Stimulated activated effector memory CD8-positive, alpha-beta T cell treated with anti-CD3 and anti-CD28 coated beads, Interleukin-12 subunit alpha, Interleukin-12 subunit beta, amount 100 ng/mL, for 72 hours (primary cell): Measurements from ENCODE around the gene SMCR8.
"Not testable (repeated sequence)": the region's sequence is repeated elsewhere in the genome, so short reads cannot be mapped to it uniquely, and the experiment has no call there.

Experiments used
- ATAC-seq: fragments of 150-1000 bp; cut with Tn5 transposase; 2 replicates; pipeline ENCODE4 v1.10.0; 2021
- DNase-seq, 2 donors: peaks; one replicate each; pipeline ENCODE4 v3.0.0; 2021 to 2022; ENCODE audit warnings: low spot score in 2 of 2
- H3K27ac Mint-ChIP-seq: one replicate; pipeline ENCODE4 v1.8.0; 2022; ENCODE audit warnings: mild to moderate bottlenecking, mixed read lengths
- H3K36me3 Mint-ChIP-seq: one replicate; pipeline ENCODE4 v1.8.0; 2022; ENCODE audit warnings: mild to moderate bottlenecking, mixed read lengths
- H3K4me1 Mint-ChIP-seq: one replicate; pipeline ENCODE4 v1.8.0; 2022; ENCODE audit warnings: mixed read lengths
- H3K4me3 Mint-ChIP-seq: one replicate; pipeline ENCODE4 v1.8.0; 2022; ENCODE audit warnings: mild to moderate bottlenecking, mixed read lengths
- H3K9me3 Mint-ChIP-seq: one replicate; pipeline ENCODE4 v1.8.0; 2022; ENCODE audit warnings: mixed read lengths

The SMCR8 gene

GRCh38 chr17:18324140-18325050, 9.3 kb downstream of the SMCR8 start:
- ATAC-seq (no peak), DNase-seq (no peak)
- Mint-ChIP-seq H3K9me3 (no peaks in the 10 kb centered on the region), H3K27ac (peak overlapping the region; percentile 51), H3K4me1 (peaks cover 25% of the 10 kb centered on the region), H3K36me3 (peaks cover 88% of the 10 kb centered on the region), H3K4me3 (no peak overlapping the region)

- DNase-seq (no peak), ATAC-seq (peak; percentile 43)
- Mint-ChIP-seq H3K4me1 (peaks cover 8% of the 10 kb centered on the region), H3K4me3 (no peak overlapping the region), H3K9me3 (no peaks in the 10 kb centered on the region), H3K27ac (peak overlapping the region; percentile 36), H3K36me3 (peaks cover 82% of the 10 kb centered on the region)
These were observed 10.9 kb downstream of the SMCR8 start for GRCh38 chr17:18326039-18326438.

GRCh38 chr17:18326572-18326971, 11.5 kb downstream of the SMCR8 start:
- Mint-ChIP-seq H3K27ac (peak overlapping the region; percentile 36), H3K4me1 (peaks cover 12% of the 10 kb centered on the region), H3K9me3 (no peaks in the 10 kb centered on the region), H3K36me3 (peaks cover 81% of the 10 kb centered on the region), H3K4me3 (no peak overlapping the region)
- no peak for DNase-seq
- no peak for ATAC-seq

- Mint-ChIP-seq H3K36me3 (peaks cover 86% of the 10 kb centered on the region), H3K4me1 (peaks cover 17% of the 10 kb centered on the region), H3K4me3 (no peak overlapping the region), H3K27ac (no peak overlapping the region), H3K9me3 (no peaks in the 10 kb centered on the region)
- ATAC-seq (no peak), DNase-seq (no peak)
These were observed 12.0 kb downstream of the SMCR8 start for GRCh38 chr17:18327093-18327492.

- H3K27ac Mint-ChIP-seq: no peak overlapping the region
- H3K4me1 Mint-ChIP-seq: peaks cover 22% of the 10 kb centered on the region
- no peaks in the 10 kb centered on the region for H3K9me3 Mint-ChIP-seq
- H3K36me3 Mint-ChIP-seq: peaks cover 88% of the 10 kb centered on the region
- no peak overlapping the region for H3K4me3 Mint-ChIP-seq
- ATAC-seq (no peak), DNase-seq (no peak)
These were observed 12.5 kb downstream of the SMCR8 start for GRCh38 chr17:18327556-18327955.

GRCh38 chr17:18328643-18329204, 13.6 kb downstream of the SMCR8 start:
- DNase-seq: no peak
- Mint-ChIP-seq H3K4me3 (no peak overlapping the region), H3K36me3 (peaks cover 81% of the 10 kb centered on the region), H3K9me3 (no peaks in the 10 kb centered on the region), H3K27ac (no peak overlapping the region), H3K4me1 (peaks cover 28% of the 10 kb centered on the region)
- ATAC-seq: no peak

- Mint-ChIP-seq H3K4me1 (peaks cover 20% of the 10 kb centered on the region), H3K27ac (peak overlapping the region; percentile 85), H3K9me3 (no peaks in the 10 kb centered on the region), H3K36me3 (peaks cover 75% of the 10 kb centered on the region), H3K4me3 (no peak overlapping the region)
- DNase-seq (no peak), ATAC-seq (peak; percentile 46)
These were observed 16.8 kb downstream of the SMCR8 start for GRCh38 chr17:18331879-18332278.

GRCh38 chr17:18332909-18333489, 17.9 kb downstream of the SMCR8 start:
- DNase-seq: no peak
- Mint-ChIP-seq H3K4me3 (no peak overlapping the region), H3K27ac (peak overlapping the region; percentile 85), H3K4me1 (peaks cover 20% of the 10 kb centered on the region), H3K9me3 (no peaks in the 10 kb centered on the region), H3K36me3 (peaks cover 69% of the 10 kb centered on the region)
- ATAC-seq: peak; percentile 66

GRCh38 chr17:18338158-18338557, 23.1 kb downstream of the SMCR8 start:
- H3K36me3 Mint-ChIP-seq: peaks cover 73% of the 10 kb centered on the region
- ATAC-seq, DNase-seq, H3K27ac Mint-ChIP-seq, H3K4me1 Mint-ChIP-seq, H3K9me3 Mint-ChIP-seq, H3K4me3 Mint-ChIP-seq: not testable (repeated sequence)

- Mint-ChIP-seq H3K4me3 (no peak overlapping the region), H3K27ac (no peak overlapping the region), H3K4me1 (no peaks in the 10 kb centered on the region), H3K9me3 (no peaks in the 10 kb centered on the region), H3K36me3 (peaks cover 84% of the 10 kb centered on the region)
- ATAC-seq (no peak), DNase-seq (no peak)
These were observed 24.8 kb downstream of the SMCR8 start for GRCh38 chr17:18339933-18340332.

GRCh38 chr17:18344021-18344420, 28.9 kb downstream of the SMCR8 start:
- DNase-seq (no peak), ATAC-seq (no peak)
- no peaks in the 10 kb centered on the region for H3K9me3 Mint-ChIP-seq
- no peaks in the 10 kb centered on the region for H3K4me1 Mint-ChIP-seq
- H3K27ac Mint-ChIP-seq: peak overlapping the region; percentile 40
- H3K4me3 Mint-ChIP-seq: no peak overlapping the region
- peaks cover 89% of the 10 kb centered on the region for H3K36me3 Mint-ChIP-seq

GRCh38 chr17:18353541-18353940, 38.4 kb downstream of the SMCR8 start:
- Mint-ChIP-seq H3K27ac (no peak overlapping the region), H3K36me3 (peaks cover 76% of the 10 kb centered on the region), H3K9me3 (no peaks in the 10 kb centered on the region), H3K4me3 (no peak overlapping the region), H3K4me1 (no peaks in the 10 kb centered on the region)
- ATAC-seq (no peak), DNase-seq (no peak)

GRCh38 chr17:18356624-18357023, 41.5 kb downstream of the SMCR8 start:
- ATAC-seq: no peak
- Mint-ChIP-seq H3K27ac (no peak overlapping the region), H3K4me1 (no peaks in the 10 kb centered on the region), H3K9me3 (no peaks in the 10 kb centered on the region), H3K36me3 (peaks cover 77% of the 10 kb centered on the region), H3K4me3 (no peak overlapping the region)
- no peak for DNase-seq

GRCh38 chr17:18360518-18360917, 45.4 kb downstream of the SMCR8 start:
- no peaks in the 10 kb centered on the region for H3K9me3 Mint-ChIP-seq
- DNase-seq (no peak), ATAC-seq (no peak)
- peaks cover 45% of the 10 kb centered on the region for H3K36me3 Mint-ChIP-seq
- H3K4me3 Mint-ChIP-seq: no peak overlapping the region
- H3K4me1 Mint-ChIP-seq: peaks cover 14% of the 10 kb centered on the region
- no peak overlapping the region for H3K27ac Mint-ChIP-seq

GRCh38 chr17:18361837-18362697, 47.0 kb downstream of the SMCR8 start:
- no peaks in the 10 kb centered on the region for H3K9me3 Mint-ChIP-seq
- DNase-seq: no peak
- peaks cover 14% of the 10 kb centered on the region for H3K4me1 Mint-ChIP-seq
- H3K36me3 Mint-ChIP-seq: peaks cover 32% of the 10 kb centered on the region
- H3K4me3 Mint-ChIP-seq: peak overlapping the region; percentile 85
- ATAC-seq: no peak
- peak overlapping the region; percentile 14 for H3K27ac Mint-ChIP-seq
